H1 (cell line): ENCODE measurements around the gene HIP1.
"Not testable (repeated sequence)": the region's sequence is repeated elsewhere in the genome, so short reads cannot be mapped to it uniquely, and the experiment has no call there.

Source experiments
- EZH2 ChIP-seq: fragments of 200-600 bp; sonication (generic); IDR thresholded peaks from 2 replicates; pipeline ENCODE4 v1.7.1; 2012; ENCODE audit warnings: low read depth, mild to moderate bottlenecking, moderate library complexity, low read length, inconsistent platforms; ENCODE audit not compliant: severe bottlenecking
- JUN ChIP-seq: IDR thresholded peaks from 2 replicates; pipeline ENCODE4 v1.6.1; 2011; ENCODE audit warnings: low read depth, mild to moderate bottlenecking, improper control_type of control experiment, low read length
- MAFK ChIP-seq: IDR thresholded peaks from 2 replicates; pipeline ENCODE4 v1.6.1; 2012; ENCODE audit warnings: low read depth, mild to moderate bottlenecking, improper control_type of control experiment, low read length
- POLR2A ChIP-seq, 2 experiments: IDR thresholded peaks; 1 replicate in 1 of 2; 2 replicates in 1 of 2; pipeline ENCODE4 v1.6.1; 2011; ENCODE audit warnings: low read depth in 2 of 2, low read length in 2 of 2, mild to moderate bottlenecking in 2 of 2; ENCODE audit errors: control extremely low read depth in 1 of 2
- RAD21 ChIP-seq, 2 experiments: IDR thresholded peaks in 1 of 2; conservative IDR thresholded peaks in 1 of 2; 2 replicates each; pipeline ENCODE4 v1.6.1; 2011; ENCODE audit warnings: low read depth in 2 of 2, low read length in 2 of 2, improper control_type of control experiment in 1 of 2, inconsistent platforms in 1 of 2, mild to moderate bottlenecking in 1 of 2, moderate library complexity in 1 of 2
- SP2 ChIP-seq: IDR thresholded peaks from 2 replicates; pipeline ENCODE4 v1.6.1; 2012; ENCODE audit warnings: mild to moderate bottlenecking, low read length, inconsistent platforms

GRCh38 chr7:75773958-75774357 lies 35.2 kb upstream of the HIP1 start:
- TF ChIP-seq POLR2A (IDR thresholded peaks at IDR 0.05; ENCODE audit: control extremely low read depth in 1 of 2, low read depth in 2 of 2, low read length in 2 of 2); SP2; JUN; MAFK; RAD21 (IDR thresholded peaks at IDR 0.05 in 1 of 2, conservative IDR thresholded peaks at IDR 0.05 in 1 of 2; ENCODE audit: low read depth in 2 of 2, low read length in 2 of 2); EZH2: not testable (repeated sequence)
